NCI-H1092 (cell line): Measurements from ENCODE around the gene SIRT3.

Experiments
- DNase-seq: peaks from one replicate; lab custom pipeline; 2025; lab: John Stamatoyannopoulos, UW

The SIRT3 gene

DNA sequence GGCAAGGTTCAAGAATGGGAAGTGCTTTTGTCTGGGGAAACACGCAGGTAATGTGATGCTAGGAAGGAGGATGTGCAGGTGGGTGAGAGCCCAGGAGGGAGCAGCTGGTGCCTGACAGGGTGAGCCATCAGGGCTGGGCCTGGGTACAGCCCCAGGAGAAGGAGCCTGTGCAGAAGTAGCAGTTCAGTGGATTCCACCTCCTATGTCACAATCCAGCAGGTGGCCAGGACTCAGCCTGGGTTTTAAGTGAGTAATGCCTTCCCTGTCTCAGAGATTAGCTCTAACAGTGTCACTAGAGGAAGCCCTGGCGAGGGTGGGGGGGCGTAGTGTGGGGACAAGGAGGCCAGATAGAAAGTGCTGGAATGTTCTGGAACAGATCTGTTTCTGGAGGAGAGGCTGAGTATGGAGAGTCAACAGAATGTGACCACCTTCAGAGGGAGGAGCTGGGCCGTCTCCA lies 20.5 kb downstream of the SIRT3 start:
- DNase-seq, result no peak

- DNase-seq, result no peak
Measured at GRCh38 chr11:214083-214482, 22.1 kb downstream of the SIRT3 start.

DNA sequence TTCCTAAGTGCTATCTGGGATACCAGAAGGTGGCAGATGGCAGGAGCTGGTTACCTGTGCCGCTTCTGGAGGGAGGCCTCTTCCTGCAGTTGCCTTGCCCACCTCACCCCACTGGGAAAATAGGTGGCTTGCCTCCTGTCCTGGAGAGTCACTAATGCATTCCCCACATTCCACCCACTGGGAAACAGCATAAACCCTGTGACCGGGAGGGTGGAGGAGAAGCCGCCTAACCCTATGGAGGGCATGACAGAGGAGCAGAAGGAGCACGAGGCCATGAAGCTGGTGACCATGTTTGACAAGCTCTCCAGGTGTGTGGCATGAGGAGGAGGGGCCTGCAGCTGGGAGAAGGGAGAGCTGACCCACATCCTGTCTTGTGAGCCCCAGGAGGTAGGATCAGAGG lies 23.0 kb downstream of the SIRT3 start:
- no peak for DNase-seq

GRCh38 chr11:212150-213100 lies 23.7 kb downstream of the SIRT3 start:
- no peak for DNase-seq

DNA sequence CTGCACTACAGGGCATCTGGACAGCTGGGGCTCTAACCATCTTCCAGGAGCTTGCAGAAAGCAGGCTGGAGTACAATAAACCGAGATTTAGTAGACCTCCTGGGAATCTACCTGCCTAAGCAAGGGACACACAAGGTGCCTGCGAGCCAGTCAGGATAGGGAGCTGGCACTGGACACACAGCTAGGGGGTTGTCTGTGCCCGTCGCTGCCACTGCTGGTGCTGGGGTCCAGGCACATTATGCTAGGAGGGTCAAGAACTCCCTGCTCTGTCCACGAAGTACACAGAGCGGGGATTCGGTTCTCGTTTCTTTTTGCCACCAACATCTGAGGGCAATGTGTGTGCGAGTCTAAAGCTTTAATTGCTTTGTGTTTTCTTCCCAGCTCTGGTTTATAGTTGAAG lies 24.4 kb downstream of the SIRT3 start:
- DNase-seq, result no peak

GRCh38 chr11:211295-211694 lies 24.8 kb downstream of the SIRT3 start:
- no peak for DNase-seq

GRCh38 chr11:210803-211180 lies 25.4 kb downstream of the SIRT3 start:
- DNase-seq, result no peak

- no peak for DNase-seq
Measured at GRCh38 chr11:210122-210802, 25.9 kb downstream of the SIRT3 start.

DNA sequence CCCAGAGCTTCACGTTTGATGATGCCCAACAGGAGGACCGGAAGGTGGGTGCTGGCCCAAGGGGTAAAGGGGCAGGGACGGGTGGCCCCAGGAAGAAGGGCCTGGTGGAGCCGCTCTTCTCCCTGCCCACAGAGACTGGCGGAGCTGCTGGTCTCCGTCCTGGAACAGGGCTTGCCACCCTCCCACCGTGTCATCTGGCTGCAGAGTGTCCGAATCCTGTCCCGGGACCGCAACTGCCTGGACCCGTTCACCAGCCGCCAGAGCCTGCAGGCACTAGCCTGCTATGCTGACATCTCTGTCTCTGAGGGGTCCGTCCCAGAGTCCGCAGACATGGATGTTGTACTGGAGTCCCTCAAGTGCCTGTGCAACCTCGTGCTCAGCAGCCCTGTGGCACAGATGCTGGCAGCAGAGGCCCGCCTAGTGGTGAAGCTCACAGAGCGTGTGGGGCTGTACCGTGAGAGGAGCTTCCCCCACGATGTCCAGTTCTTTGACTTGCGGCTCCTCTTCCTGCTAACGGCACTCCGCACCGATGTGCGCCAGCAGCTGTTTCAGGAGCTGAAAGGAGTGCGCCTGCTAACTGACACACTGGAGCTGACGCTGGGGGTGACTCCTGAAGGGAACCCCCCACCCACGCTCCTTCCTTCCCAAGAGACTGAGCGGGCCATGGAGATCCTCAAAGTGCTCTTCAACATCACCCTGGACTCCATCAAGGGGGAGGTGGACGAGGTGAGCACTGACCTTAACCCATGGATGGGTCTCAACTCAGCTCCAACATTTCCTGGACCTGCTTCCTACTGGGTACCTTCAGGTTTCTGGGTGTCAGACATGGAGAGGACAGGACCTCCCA lies 26.6 kb downstream of the SIRT3 start:
- no peak for DNase-seq

GRCh38 chr11:208917-209260 lies 27.3 kb downstream of the SIRT3 start:
- DNase-seq, result no peak

DNA sequence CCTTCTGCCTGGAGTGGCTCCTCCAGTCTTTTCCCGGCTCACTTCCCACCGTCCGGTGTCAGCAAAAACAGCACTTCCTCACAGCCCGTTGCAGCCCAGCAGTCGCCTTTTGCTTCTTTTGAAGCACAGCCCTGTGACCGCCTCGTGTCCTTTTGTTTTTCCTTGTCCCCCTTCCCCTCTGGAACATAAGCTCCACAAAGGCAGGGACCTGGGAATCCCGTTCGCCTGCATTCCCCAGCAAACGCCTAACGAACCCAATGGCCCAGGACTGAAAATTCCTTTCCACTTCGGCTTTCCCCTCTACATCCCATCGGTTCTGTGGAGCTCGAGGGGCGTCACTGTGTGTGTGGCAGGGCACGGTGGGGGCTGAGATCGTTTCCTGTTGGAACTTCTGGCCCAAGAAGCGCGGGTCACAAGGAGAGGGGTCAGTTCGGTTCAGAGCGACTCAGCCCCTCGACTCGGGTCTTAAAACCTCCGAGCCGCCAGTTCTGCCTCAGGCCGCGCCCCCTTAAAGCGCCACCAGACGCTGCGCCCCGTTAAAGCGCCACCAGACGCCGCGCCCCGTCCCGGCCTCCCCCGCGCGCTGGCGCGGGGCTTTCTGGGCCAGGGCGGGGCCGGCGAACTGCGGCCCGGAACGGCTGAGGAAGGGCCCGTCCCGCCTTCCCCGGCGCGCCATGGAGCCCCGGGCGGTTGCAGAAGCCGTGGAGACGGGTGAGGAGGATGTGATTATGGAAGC lies 27.8 kb downstream of the SIRT3 start:
- peak; percentile 52 for DNase-seq

GRCh38 chr11:207863-208180 lies 28.3 kb downstream of the SIRT3 start:
- DNase-seq, result no peak

DNA sequence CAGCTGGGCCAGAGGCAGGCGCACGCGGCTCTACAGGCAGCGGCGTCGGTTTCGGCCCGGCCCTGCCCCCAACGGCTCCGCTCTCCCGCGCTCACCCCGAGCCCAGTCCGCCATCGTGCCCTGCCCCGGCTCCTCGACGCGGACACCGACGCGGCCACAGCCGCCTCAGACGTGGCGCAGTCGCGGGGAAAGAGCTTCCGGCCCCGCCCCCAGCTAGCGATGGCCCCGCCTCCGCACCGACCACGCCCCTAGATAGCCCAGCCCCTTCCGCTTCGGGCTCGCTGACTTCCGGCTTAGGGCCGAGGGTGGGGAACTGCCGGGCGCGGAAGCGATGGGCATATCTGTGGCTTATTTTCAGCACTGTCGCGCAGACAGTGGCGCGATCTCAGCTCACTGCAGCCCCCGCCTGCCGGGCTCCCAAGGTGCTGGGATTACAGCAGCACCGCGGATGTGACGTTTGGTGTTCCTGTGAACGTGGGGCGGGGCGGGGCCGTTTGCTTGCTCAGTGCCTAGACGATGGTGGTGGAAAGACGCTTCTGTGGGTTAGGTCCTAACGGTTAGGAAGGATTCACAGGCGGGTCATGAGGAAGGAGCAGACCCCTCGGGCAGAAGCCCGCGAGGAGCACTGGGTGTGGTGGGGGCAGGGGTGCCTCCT lies 28.8 kb downstream of the SIRT3 start, which contains the start of the genes BET1L and RIC8A:
BET1L (minus strand) TSS at position 192 of the 655 bp plus-strand sequence; CDS start at position 114, 78 bp downstream.
RIC8A (plus strand) TSS at position 501 of the 655 bp plus-strand sequence. CDS start 1,147 bp downstream, outside the sequence.
- DNase-seq, result peak; percentile 90

DNA sequence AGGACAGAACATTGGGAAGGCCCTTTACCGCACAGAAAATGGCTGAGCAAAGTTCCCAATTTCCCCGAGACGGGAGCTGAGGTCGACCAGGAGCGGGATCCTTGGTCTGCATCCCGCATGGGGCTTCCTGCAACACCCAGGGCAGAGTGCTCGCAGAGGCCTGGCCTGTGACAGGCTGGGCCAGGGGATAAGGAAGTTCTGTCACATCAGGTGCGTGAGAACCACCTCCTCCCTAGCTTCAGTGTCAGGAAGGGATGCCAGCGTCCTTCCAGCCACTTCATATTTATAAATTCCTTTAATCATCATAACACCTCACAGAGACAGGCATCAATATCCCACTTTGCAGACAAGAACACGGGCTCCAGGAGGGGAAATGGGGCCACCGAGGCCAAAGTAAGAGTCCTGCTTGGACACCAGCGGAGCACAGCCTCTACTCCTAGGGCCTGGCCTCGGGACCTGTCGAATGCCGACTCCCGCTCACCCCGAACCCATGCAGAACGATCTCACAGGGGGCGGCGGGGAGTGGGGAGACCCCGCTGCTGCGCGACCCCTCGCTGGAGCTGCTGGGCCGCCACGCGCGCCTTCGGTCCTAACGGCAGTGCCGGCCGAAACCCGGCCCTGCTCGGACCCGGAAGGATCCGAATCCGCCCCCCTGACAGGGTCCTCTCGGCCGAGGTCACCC lies 29.5 kb downstream of the SIRT3 start:
- no peak for DNase-seq

GRCh38 chr11:206002-206384 lies 30.1 kb downstream of the SIRT3 start:
- DNase-seq, result no peak

GRCh38 chr11:205221-206001 lies 30.7 kb downstream of the SIRT3 start:
- DNase-seq, result no peak

DNA sequence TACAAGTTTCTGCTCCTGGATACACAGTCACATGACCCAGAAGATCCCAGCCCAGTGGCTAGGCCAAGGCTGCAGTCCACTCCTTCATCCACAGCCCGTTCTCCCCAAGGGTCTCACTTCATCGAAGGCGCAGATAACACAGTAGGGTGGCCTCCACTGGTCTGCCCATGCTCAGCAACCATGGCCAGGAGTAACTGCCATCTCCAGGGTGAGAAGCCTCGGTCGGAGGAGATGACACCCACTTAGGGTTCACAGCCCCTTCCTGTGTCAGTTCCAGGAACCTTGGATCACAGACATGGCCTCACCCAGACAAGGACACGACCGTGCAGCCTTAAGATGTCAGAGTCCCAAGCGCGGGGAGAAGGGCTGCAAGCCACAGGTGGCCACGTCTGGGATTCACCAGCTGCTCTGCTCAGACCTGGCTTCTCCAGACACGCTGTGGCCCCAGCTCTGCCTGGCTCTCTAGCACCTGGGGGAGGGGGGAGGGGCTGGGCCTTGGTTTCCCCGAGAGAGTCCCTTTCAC lies 31.5 kb downstream of the SIRT3 start:
- DNase-seq, result no peak

DNA sequence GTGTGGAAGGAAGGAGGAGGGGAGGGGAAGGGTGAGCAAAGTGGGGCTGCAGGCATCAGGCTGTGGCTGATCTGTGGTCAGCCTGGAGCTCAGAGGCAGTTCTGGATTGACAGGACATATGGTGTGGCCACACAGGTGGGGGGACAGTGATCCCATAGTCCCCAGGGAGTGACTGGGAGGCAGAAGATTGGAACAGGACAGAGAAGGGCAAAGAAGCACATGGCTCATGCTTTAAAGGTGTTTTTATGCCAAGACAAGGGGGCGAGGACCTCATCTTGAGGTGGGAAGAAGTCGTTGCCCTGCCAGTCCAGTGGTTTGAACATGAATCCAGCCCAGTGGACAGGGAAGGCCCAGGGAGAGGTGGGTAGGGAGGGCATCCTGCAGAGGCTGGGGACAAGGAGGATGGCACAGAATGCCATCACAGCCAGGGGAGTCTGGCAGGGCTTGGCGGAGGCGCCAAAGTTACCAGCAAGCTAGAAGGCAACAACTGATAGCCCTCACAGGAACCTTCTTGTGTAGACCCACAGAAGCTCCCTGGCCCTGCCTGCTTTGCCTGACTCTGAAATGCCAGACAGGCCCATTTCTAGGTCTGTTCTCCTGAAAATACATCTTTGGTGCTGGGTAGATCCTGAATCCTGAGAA lies 32.1 kb downstream of the SIRT3 start:
- no peak for DNase-seq
